Neural cell (in vitro differentiated cells): ENCODE results near the gene TEX19. TPM values are rescaled to one million over a fixed set of nuclear protein-coding genes. Genes with fewer than 3 reads are reported as not detected.

Source experiments
- H2AFZ ChIP-seq: fragments of 200-600, 300-800 bp; sonication (generic), shearing (Covaris generic); 2 replicates; pipeline ENCODE4 v1.6.0; 2014; ENCODE audit warnings: low read depth, mild to moderate bottlenecking, antibody characterized with exemption, low read length, moderate library complexity
- H3F3A ChIP-seq: fragments of 200-600 bp; shearing (Covaris generic); 2 replicates; pipeline ENCODE4 v1.6.1; 2016; ENCODE audit warnings: mild to moderate bottlenecking, moderate library complexity, mixed read lengths, antibody characterized with exemption, low read length; ENCODE audit not compliant: insufficient read depth, poor library complexity, severe bottlenecking
- H3K27ac ChIP-seq: fragments of 200-600, 300-800 bp; sonication (generic), shearing (Covaris generic); 2 replicates; pipeline ENCODE4 v1.5.1; 2014; ENCODE audit warnings: mild to moderate bottlenecking, low read length, moderate library complexity
- H3K27me3 ChIP-seq: fragments of 300-800, 200-600 bp; sonication (generic), shearing (Covaris generic); 2 replicates; pipeline ENCODE4 v1.6.0; 2014; ENCODE audit warnings: mild to moderate bottlenecking, low read depth, low read length, moderate library complexity; ENCODE audit not compliant: insufficient read depth
- H3K36me3 ChIP-seq: fragments of 300-800, 200-600 bp; sonication (generic), shearing (Covaris generic); 2 replicates; pipeline ENCODE4 v1.5.1; 2014; ENCODE audit warnings: mild to moderate bottlenecking, antibody characterized with exemption, low read length, moderate library complexity; ENCODE audit not compliant: insufficient read depth
- H3K4me2 ChIP-seq: fragments of 300-800, 200-600 bp; sonication (generic), shearing (Covaris generic); 2 replicates; pipeline ENCODE4 v1.6.0; 2014; ENCODE audit warnings: mild to moderate bottlenecking, low read length
- H3K4me3 ChIP-seq: fragments of 300-800, 200-600 bp; sonication (generic), shearing (Covaris generic); 2 replicates; pipeline ENCODE4 v1.5.1; 2014; ENCODE audit warnings: mild to moderate bottlenecking, low read length, moderate library complexity
- H3K79me2 ChIP-seq: fragments of 200-600 bp; shearing (Covaris generic); replicated peaks from 2 replicates; pipeline ENCODE4 v1.6.0; 2014; ENCODE audit warnings: mild to moderate bottlenecking, low read length, moderate library complexity; ENCODE audit not compliant: insufficient read depth
- H3K9ac ChIP-seq: fragments of 300-800, 200-600 bp; sonication (generic), shearing (Covaris generic); 2 replicates; pipeline ENCODE4 v1.6.1; 2016; ENCODE audit warnings: mild to moderate bottlenecking, low read length, mixed read lengths
- H3K9me2 ChIP-seq: fragments of 200-600 bp; shearing (Covaris generic); 2 replicates; pipeline ENCODE4 v1.6.1; 2016; ENCODE audit warnings: mild to moderate bottlenecking, low read length, mixed read lengths; ENCODE audit not compliant: insufficient read depth
- H3K9me3 ChIP-seq: fragments of 200-600, 300-800 bp; sonication (generic), shearing (Covaris generic); 2 replicates; pipeline ENCODE4 v1.6.1; 2016; ENCODE audit warnings: mild to moderate bottlenecking, mixed run types, low read length, moderate library complexity, mixed read lengths
- H4K20me1 ChIP-seq: fragments of 200-600 bp; shearing (Covaris generic); 2 replicates; pipeline ENCODE4 v1.6.1; 2016; ENCODE audit warnings: mild to moderate bottlenecking, mixed run types; ENCODE audit not compliant: insufficient read depth
- EP300 ChIP-seq: fragments of 450-650 bp; conservative IDR thresholded peaks from 2 replicates; pipeline ENCODE4 v1.6.1; 2014; ENCODE audit warnings: antibody characterized with exemption, mild to moderate bottlenecking, moderate library complexity; ENCODE audit not compliant: poor library complexity, severe bottlenecking
- EZH2 ChIP-seq: fragments of 200-600, 300-800 bp; shearing (Covaris generic), sonication (generic); IDR thresholded peaks from 2 replicates; pipeline ENCODE4 v1.6.1; 2014; ENCODE audit warnings: antibody characterized with exemption, low read length, borderline replicate concordance, mild to moderate bottlenecking; ENCODE audit not compliant: insufficient read depth, poor library complexity, severe bottlenecking
- MXI1 ChIP-seq: fragments of 450-650 bp; conservative IDR thresholded peaks from 2 replicates; pipeline ENCODE4 v1.6.1; 2014; ENCODE audit warnings: antibody characterized with exemption, mild to moderate bottlenecking; ENCODE audit not compliant: poor library complexity, severe bottlenecking
- POLR2AphosphoS5 ChIP-seq: IDR thresholded peaks from 2 replicates; pipeline ENCODE4 v1.6.1; 2012
- RAD21 ChIP-seq: fragments of 450-650 bp; conservative IDR thresholded peaks from 2 replicates; pipeline ENCODE4 v1.6.1; 2014; ENCODE audit warnings: antibody characterized with exemption, mild to moderate bottlenecking, moderate library complexity
- SMC3 ChIP-seq: fragments of 450-650 bp; conservative IDR thresholded peaks from 2 replicates; pipeline ENCODE4 v1.6.1; 2014; ENCODE audit warnings: antibody characterized with exemption, mild to moderate bottlenecking, moderate library complexity; ENCODE audit not compliant: poor library complexity
- TAF1 ChIP-seq: IDR thresholded peaks from 2 replicates; pipeline ENCODE4 v1.6.1; 2012; ENCODE audit warnings: low read depth
- polyA plus RNA-seq: library from polyadenylated mRNA; depleted of rRNA; stranded (reverse); fragments of >200 nt; gene quantifications from 2 replicates; pipeline ENCODE4 v1.2.3, GENCODE V29; 2014
- TF ChIP-seq, protein P1 (sequence below): IDR thresholded peaks from 2 replicates; pipeline ENCODE4 v1.6.1; 2012; ENCODE audit warnings: borderline replicate concordance
- TF ChIP-seq, protein P2 (sequence below): fragments of 450-650 bp; IDR thresholded peaks from 2 replicates; pipeline ENCODE4 v1.5.1; 2014; ENCODE audit warnings: antibody characterized with exemption, mild to moderate bottlenecking, moderate library complexity; ENCODE audit not compliant: poor library complexity, severe bottlenecking

The TEX19 gene
- polyA plus RNA-seq, 1 donor from 2014 or later = not detected

GRCh38 chr17:82370471-82371332 is 11.7 kb downstream of the TEX19 start:
- Histone ChIP-seq H3K9me3 (no peaks in the 10 kb centered on the region), H3K9ac (no peak overlapping the region), H3F3A (no peaks in the 10 kb centered on the region), H3K79me2 (no peaks in the 10 kb centered on the region), H2AFZ (no peak overlapping the region), H3K36me3 (no peaks in the 10 kb centered on the region), H3K4me2 (no peak overlapping the region), H3K9me2 (no peaks in the 10 kb centered on the region), H3K27me3 (peaks cover 29% of the 10 kb centered on the region), H4K20me1 (no peaks in the 10 kb centered on the region), H3K4me3 (peak overlapping the region; percentile 51), H3K27ac (no peak overlapping the region)
- no peak for TF ChIP-seq MXI1
- TF ChIP-seq TAF1 = no peak
- TF ChIP-seq EZH2 = no peak
- TF ChIP-seq, protein P1, sequence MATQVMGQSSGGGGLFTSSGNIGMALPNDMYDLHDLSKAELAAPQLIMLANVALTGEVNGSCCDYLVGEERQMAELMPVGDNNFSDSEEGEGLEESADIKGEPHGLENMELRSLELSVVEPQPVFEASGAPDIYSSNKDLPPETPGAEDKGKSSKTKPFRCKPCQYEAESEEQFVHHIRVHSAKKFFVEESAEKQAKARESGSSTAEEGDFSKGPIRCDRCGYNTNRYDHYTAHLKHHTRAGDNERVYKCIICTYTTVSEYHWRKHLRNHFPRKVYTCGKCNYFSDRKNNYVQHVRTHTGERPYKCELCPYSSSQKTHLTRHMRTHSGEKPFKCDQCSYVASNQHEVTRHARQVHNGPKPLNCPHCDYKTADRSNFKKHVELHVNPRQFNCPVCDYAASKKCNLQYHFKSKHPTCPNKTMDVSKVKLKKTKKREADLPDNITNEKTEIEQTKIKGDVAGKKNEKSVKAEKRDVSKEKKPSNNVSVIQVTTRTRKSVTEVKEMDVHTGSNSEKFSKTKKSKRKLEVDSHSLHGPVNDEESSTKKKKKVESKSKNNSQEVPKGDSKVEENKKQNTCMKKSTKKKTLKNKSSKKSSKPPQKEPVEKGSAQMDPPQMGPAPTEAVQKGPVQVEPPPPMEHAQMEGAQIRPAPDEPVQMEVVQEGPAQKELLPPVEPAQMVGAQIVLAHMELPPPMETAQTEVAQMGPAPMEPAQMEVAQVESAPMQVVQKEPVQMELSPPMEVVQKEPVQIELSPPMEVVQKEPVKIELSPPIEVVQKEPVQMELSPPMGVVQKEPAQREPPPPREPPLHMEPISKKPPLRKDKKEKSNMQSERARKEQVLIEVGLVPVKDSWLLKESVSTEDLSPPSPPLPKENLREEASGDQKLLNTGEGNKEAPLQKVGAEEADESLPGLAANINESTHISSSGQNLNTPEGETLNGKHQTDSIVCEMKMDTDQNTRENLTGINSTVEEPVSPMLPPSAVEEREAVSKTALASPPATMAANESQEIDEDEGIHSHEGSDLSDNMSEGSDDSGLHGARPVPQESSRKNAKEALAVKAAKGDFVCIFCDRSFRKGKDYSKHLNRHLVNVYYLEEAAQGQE = no peak
- TF ChIP-seq RAD21 = no peak
- TF ChIP-seq EP300 = no peak
- TF ChIP-seq, protein P2, sequence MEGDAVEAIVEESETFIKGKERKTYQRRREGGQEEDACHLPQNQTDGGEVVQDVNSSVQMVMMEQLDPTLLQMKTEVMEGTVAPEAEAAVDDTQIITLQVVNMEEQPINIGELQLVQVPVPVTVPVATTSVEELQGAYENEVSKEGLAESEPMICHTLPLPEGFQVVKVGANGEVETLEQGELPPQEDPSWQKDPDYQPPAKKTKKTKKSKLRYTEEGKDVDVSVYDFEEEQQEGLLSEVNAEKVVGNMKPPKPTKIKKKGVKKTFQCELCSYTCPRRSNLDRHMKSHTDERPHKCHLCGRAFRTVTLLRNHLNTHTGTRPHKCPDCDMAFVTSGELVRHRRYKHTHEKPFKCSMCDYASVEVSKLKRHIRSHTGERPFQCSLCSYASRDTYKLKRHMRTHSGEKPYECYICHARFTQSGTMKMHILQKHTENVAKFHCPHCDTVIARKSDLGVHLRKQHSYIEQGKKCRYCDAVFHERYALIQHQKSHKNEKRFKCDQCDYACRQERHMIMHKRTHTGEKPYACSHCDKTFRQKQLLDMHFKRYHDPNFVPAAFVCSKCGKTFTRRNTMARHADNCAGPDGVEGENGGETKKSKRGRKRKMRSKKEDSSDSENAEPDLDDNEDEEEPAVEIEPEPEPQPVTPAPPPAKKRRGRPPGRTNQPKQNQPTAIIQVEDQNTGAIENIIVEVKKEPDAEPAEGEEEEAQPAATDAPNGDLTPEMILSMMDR = no peak
- no peak for TF ChIP-seq POLR2AphosphoS5
- no peak for TF ChIP-seq SMC3

DNA sequence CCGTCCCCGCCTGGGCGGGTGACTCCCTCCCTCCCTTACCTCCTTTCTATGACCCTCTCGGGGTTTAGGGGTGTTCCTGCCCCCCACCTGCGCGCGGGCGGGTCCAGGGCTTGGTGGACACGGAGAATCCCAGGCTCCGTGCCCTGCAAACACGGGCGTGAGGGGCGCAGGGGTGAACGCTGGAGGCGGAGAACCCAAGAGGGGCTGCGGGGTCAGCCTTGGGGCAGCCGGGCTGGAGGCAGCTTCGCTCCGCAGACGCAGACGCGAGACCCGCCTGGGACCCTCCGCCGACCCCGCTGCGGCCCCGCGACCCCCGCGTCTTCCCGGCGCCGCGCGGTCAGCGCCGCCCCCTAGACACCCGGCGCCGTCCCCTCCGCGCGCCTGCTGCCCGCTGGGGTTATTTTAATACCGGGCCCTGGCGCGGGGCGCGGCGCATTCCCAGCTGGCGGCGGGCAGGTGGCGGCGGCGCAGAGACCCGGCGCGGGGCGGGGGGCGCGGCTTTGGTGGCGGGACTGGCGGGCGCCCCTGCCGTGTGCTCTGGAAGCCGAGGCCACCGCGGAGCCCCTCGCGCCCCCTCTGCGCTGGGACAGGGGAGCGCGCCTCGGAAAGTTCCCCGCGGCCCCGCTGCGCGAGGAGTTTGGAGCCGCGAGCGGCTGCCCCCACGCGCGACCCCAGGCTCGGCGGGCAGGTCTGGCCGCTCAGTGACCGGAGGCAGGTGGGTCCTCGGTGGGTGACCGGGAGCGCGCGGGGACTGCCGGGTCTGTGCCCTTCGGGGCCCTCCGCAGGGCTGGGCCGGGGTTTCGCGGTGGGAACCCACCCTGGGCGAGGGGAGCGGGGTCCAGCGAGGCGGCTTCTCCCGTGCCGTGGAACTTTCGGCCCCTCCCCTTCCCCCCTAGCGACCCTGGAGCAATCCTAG is 12.5 kb downstream of the TEX19 start, which contains the start of gene UTS2R:
UTS2R (plus strand) TSS at position 433 of the 916 bp plus-strand sequence. CDS start 2,560 bp downstream, outside the sequence.
- Histone ChIP-seq H3K27ac (no peak within 1 kb of the TSS), H3K4me2 (no peak within 1 kb of the TSS), H3K27me3 (peaks cover 29% of the 10 kb centered on the region), H3F3A (no peaks in the 10 kb centered on the region), H4K20me1 (no peaks in the 10 kb centered on the region), H2AFZ (no peak within 1 kb of the TSS), H3K36me3 (no peaks in the 10 kb centered on the region), H3K9me3 (no peaks in the 10 kb centered on the region), H3K79me2 (no peaks in the 10 kb centered on the region), H3K9ac (no peak within 1 kb of the TSS), H3K4me3 (peak within 1 kb of the TSS; percentile 51), H3K9me2 (no peaks in the 10 kb centered on the region)
- TF ChIP-seq EP300 = no peak
- TF ChIP-seq TAF1 = no peak
- no peak for TF ChIP-seq EZH2
- no peak for TF ChIP-seq SMC3
- TF ChIP-seq, protein P1 = no peak
- TF ChIP-seq POLR2AphosphoS5 = no peak
- no peak for TF ChIP-seq MXI1
- TF ChIP-seq, protein P2 = no peak
- TF ChIP-seq RAD21 = no peak
